GM18498 (cell line): Measurements from ENCODE around the gene AMH.

Experiments
- ATAC-seq: cut with Tn5 transposase; IDR thresholded peaks from one replicate; pipeline ENCODE4 v1.9.1; 2021; ENCODE audit warnings: mild to moderate bottlenecking, moderate library complexity; ENCODE audit not compliant: unreplicated experiment

Gene AMH

GRCh38 chr19:2221250-2221831 is 27.8 kb upstream of the AMH start:
- no peak for ATAC-seq

GRCh38 chr19:2221918-2222317 is 27.2 kb upstream of the AMH start:
- ATAC-seq, result no peak

- no peak for ATAC-seq
Measured at GRCh38 chr19:2223391-2223790, 25.7 kb upstream of the AMH start.

- ATAC-seq, result no peak
Measured at GRCh38 chr19:2223959-2224358, 25.2 kb upstream of the AMH start.

GRCh38 chr19:2224754-2225349 is 24.3 kb upstream of the AMH start:
- ATAC-seq, result no peak

- no peak for ATAC-seq
Measured at GRCh38 chr19:2225415-2226050, 23.6 kb upstream of the AMH start.

GRCh38 chr19:2226051-2226839 is 22.9 kb upstream of the AMH start:
- ATAC-seq, result no peak

GRCh38 chr19:2226840-2227360 is 22.2 kb upstream of the AMH start:
- ATAC-seq, result no peak

GRCh38 chr19:2227415-2228156 is 21.5 kb upstream of the AMH start:
- ATAC-seq, result no peak

GRCh38 chr19:2228157-2229030 is 20.7 kb upstream of the AMH start:
- no peak for ATAC-seq

GRCh38 chr19:2229103-2230032 is 19.8 kb upstream of the AMH start:
- ATAC-seq, result no peak

GRCh38 chr19:2230033-2230531 is 19.0 kb upstream of the AMH start:
- no peak for ATAC-seq

- no peak for ATAC-seq
Measured at GRCh38 chr19:2230807-2231533, 18.2 kb upstream of the AMH start.

GRCh38 chr19:2231621-2232221 is 17.4 kb upstream of the AMH start:
- no peak for ATAC-seq

GRCh38 chr19:2232286-2233151 is 16.6 kb upstream of the AMH start:
- no peak for ATAC-seq

GRCh38 chr19:2233601-2234280 is 15.4 kb upstream of the AMH start:
- no peak for ATAC-seq
